GM19372 (cell line): Measurements from ENCODE around the gene CES1.
"Not testable (repeated sequence)": the region's sequence is repeated elsewhere in the genome, so short reads cannot be mapped to it uniquely, and the experiment has no call there.

Experiments used
- ATAC-seq: cut with Tn5 transposase; IDR thresholded peaks from one replicate; pipeline ENCODE4 v1.9.1; 2021; ENCODE audit warnings: mild to moderate bottlenecking, low read depth, moderate library complexity; ENCODE audit not compliant: unreplicated experiment

CES1 gene

DNA sequence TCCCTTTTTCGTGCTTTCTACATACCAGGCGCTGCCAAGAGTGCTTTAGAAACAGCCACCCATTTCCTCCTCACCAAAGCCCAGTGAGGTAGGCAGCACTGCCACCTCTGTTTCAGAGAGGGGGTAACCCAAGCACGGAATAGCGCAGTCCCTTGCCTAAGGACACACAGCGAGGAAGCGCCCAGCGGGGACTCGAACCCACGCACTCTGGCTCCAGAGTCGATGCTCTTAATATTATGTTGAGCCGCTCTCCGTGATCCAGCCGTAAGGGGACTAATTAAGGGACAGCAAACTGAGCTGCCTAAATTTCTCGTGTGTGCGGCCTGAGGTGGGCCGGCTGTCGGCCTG is 497 bp downstream of the CES1 start:
- ATAC-seq = no peak

DNA sequence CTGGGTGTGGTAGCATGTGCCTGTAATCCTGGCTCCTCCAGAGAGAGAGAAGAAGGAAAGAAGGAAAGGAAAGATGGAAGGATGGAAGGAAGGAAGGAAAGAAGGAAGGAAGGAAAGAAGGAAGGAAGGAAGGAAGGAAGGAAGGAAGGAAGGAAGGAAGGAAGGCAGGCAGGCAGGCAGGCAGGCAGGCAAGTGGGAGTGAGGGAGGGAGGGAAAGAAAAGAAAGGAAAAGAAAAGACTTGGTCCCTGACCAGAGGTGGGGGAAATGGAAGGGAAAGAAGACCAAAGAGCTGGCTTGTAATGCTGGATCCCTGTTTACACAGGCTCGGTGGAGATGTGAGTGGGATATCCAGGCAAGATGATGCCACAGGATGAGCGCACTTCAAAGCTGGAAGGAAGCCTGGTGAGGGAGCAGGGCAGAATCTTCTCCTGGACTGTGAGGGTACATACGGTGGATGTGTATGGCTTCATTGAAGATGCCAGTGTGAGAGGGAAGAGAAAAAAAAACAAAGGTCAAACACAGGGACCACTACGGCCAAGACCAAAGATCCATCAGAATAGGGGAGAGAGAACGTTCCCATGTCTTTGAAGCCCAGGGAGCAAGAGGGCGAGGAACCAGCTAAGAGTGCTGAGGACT is 2.1 kb downstream of the CES1 start:
- ATAC-seq = no peak

- ATAC-seq = not testable (repeated sequence)
Observed at GRCh38 chr16:55829232-55829631, 3.7 kb downstream of the CES1 start.

DNA sequence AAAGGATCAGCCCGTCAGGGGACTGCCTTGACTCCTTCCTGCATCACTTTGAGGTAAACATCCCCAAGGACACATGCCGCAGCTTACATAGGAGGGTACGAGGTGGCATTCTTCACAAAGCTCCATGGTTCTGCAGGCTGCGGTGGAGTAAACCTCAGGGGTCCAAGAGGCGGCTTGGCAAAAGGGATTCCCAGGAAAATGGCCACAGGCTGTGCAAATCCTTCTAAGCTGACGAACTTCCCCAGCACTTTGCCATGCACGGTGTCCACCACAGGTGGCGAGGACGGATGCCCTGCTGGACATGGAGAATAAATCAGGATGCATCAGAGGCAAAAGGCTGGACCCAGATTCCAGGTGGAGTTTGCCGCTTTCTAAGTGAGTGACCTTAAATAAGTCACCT is 4.2 kb downstream of the CES1 start:
- ATAC-seq = no peak

- ATAC-seq = no peak
Observed at GRCh38 chr16:55825115-55825728, 7.7 kb downstream of the CES1 start.

- ATAC-seq = no peak
Observed at GRCh38 chr16:55824473-55825000, 8.4 kb downstream of the CES1 start.

DNA sequence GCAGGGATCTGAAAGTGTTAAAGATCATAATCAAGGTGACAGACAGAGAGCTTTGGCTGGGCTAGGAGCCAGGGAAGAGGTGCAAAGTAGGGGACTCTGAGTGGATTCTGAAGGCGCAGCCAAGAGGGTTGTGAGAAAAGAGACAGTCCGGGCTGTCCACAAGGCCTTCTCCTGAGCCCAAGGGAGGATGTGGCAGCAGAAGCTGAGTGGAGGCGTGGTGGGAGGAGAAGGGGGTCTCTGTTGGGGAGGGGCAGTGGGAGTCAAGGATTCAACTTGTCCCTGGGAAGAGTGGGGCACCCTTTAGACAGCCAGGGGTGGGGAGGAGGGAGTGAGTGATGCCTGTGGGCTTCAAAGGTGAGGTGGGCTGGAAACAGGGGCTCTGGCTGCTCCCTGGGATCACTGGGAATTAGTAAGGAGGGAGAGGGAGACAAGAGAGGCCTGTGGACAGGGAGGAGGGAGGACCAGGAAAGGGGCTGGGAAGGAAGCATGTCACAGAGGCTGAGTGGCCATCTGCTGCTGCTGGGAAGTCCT is 10.6 kb downstream of the CES1 start:
- ATAC-seq = no peak

- no peak for ATAC-seq
Observed at GRCh38 chr16:55821210-55821609, 11.7 kb downstream of the CES1 start.

DNA sequence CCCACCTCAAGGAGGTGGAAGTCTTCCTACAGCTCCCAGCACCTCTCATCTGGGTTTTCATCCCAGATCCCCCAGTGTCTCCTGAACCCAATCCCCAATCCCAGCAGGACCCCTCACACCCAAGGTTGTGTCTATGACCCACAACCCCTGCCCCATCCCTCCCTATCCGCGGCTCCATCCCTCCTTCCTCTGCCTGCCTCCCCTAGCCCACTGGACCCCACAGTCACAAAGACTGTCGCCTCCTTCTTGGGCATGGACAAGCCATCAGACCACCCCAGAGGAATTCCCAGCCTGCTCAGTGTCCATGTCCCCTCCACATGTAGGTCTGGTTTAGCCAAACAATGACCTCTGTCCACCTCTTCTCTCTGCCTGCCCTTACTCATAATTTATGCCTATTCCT is 12.3 kb downstream of the CES1 start:
- no peak for ATAC-seq

- ATAC-seq = no peak
Observed at GRCh38 chr16:55817236-55817912, 15.5 kb downstream of the CES1 start.

- ATAC-seq = not testable (repeated sequence)
Observed at GRCh38 chr16:55816222-55816621, 16.7 kb downstream of the CES1 start.

- ATAC-seq = no peak
Observed at GRCh38 chr16:55815320-55815719, 17.6 kb downstream of the CES1 start.

DNA sequence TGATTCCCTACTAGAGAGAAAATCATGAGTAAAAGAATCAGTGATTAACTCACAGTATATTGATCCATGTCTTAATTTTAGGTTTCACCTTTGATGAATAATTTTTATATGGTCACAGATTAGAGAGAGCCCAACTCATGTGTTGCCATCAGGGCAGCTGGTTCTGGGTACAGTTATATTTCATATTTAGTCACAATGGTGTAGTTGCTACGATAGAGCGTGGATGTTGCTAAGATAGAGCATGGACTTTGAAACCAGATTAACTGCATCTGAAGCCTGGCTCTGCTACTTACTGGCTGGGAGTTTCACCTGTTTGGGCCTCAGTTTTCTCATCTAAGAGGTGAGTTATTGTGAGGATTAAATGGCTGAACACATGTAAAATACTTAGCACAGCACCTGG is 18.7 kb downstream of the CES1 start:
- not testable (repeated sequence) for ATAC-seq

GRCh38 chr16:55813730-55814129 is 19.2 kb downstream of the CES1 start:
- not testable (repeated sequence) for ATAC-seq

GRCh38 chr16:55812951-55813350 is 19.9 kb downstream of the CES1 start:
- no peak for ATAC-seq

GRCh38 chr16:55811811-55812210 is 21.1 kb downstream of the CES1 start:
- no peak for ATAC-seq

- ATAC-seq = no peak
Observed at GRCh38 chr16:55810451-55810961, 22.4 kb downstream of the CES1 start.

DNA sequence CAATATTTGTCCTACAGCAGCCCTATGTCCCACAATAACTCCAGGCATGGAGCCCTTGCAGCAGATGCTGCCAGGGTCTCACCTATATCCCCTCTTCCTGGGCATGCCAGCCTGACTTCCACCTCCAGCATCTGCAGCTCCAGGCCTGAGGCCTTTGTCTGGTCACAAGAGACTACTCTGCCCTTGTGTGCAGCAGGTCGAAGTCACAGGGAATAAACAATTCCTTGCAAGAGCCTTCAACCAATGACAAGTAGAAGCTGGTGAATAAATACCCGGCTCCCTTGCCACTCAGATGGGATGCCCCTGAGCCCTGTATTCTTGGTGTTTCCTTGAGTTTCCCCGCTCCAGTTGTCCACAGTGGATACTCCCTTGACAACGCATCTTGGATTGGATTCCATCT is 23.0 kb downstream of the CES1 start:
- no peak for ATAC-seq

DNA sequence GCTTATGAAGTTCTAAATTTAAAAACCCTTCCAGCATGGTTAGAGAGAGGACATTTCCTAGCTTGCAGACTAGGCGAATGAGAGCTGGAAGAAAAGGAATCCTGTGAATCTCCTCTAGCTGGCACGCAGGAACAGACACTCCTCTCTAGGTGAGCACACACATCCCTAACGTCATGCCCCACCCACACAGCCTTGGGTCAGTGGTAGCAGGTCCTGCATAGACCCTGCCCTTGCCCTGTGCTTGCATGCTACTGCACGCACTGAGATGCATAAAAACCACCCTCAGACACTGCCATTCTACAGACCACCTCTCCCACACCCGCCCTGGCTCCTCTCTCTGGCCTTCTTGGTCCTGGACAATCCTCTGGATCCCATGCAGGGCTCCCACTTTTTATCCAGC is 23.5 kb downstream of the CES1 start:
- no peak for ATAC-seq

GRCh38 chr16:55808286-55808685 is 24.6 kb downstream of the CES1 start:
- ATAC-seq = not testable (repeated sequence)

DNA sequence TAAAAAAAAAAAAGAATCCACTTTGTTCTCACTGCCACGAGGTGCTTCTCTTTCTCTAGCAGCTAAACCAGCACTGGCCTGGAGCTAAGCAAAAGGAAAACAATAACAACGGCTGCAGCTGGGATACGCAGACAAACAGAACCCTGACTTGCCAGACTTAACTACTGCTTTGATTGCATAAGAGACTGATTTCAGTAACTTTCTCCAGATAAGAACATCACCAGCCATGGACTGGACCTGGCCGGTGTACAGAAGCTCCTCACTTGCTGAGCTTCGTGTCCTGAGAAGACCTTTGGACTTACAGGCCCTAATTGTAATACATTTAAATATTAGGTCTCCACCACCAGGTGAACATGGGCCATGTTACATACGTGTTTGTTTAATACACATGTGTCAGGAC is 27.8 kb downstream of the CES1 start:
- not testable (repeated sequence) for ATAC-seq
